ENCODE measurements around the gene GPR89B.
A peak's percentile ranks its signal among the peaks of the same experiment; 100 is the strongest.
"Not testable (repeated sequence)": the region's sequence is repeated elsewhere in the genome, so short reads cannot be mapped to it uniquely, and the experiment has no call there.

GPR89B gene

GRCh38 chr1:147928236-147929132 is at the start of gene GPR89B:
Gene GPR89B (plus strand): TSS chr1:147928420. CDS start chr1:147928537, 117 bp downstream.
- DNase-seq (ENCODE audit: low read depth), result peak; percentile 94

GRCh38 chr1:147879911-147880310 is 48.3 kb upstream of the GPR89B start:
- no peak for DNase-seq (ENCODE audit: low read depth)

- no peak for DNase-seq (ENCODE audit: low read depth)
Observed at GRCh38 chr1:147882535-147882934, 45.7 kb upstream of the GPR89B start.

- peak; percentile 50 for DNase-seq (ENCODE audit: low read depth)
Observed at GRCh38 chr1:147890177-147890790, 37.9 kb upstream of the GPR89B start.

GRCh38 chr1:147891088-147891487 is 37.1 kb upstream of the GPR89B start:
- no peak for DNase-seq (ENCODE audit: low read depth)

- no peak for DNase-seq (ENCODE audit: low read depth)
Observed at GRCh38 chr1:147892216-147892615, 36.0 kb upstream of the GPR89B start.

- no peak for DNase-seq (ENCODE audit: low read depth)
Observed at GRCh38 chr1:147892731-147893214, 35.4 kb upstream of the GPR89B start.

- no peak for DNase-seq (ENCODE audit: low read depth)
Observed at GRCh38 chr1:147895123-147895522, 33.1 kb upstream of the GPR89B start.

GRCh38 chr1:147897029-147897752 is 31.0 kb upstream of the GPR89B start:
- no peak for DNase-seq (ENCODE audit: low read depth)

GRCh38 chr1:147897789-147898188 is 30.4 kb upstream of the GPR89B start:
- no peak for DNase-seq (ENCODE audit: low read depth)

GRCh38 chr1:147902253-147902845 is 25.9 kb upstream of the GPR89B start, which contains the start of gene GJA8:
Gene GJA8 (plus strand): TSS chr1:147902795. CDS start chr1:147907956, 5,161 bp downstream.
- DNase-seq (ENCODE audit: low read depth), result no peak

GRCh38 chr1:147904726-147905125 is 23.5 kb upstream of the GPR89B start:
- no peak for DNase-seq (ENCODE audit: low read depth)

- no peak for DNase-seq (ENCODE audit: low read depth)
Observed at GRCh38 chr1:147907786-147908509, 20.3 kb upstream of the GPR89B start.

GRCh38 chr1:147912553-147912952 is 15.7 kb upstream of the GPR89B start:
- DNase-seq (ENCODE audit: low read depth), result no peak

- DNase-seq (ENCODE audit: low read depth), result no peak
Observed at GRCh38 chr1:147913362-147913942, 14.8 kb upstream of the GPR89B start.

- DNase-seq (ENCODE audit: low read depth), result no peak
Observed at GRCh38 chr1:147919896-147920295, 8.3 kb upstream of the GPR89B start.

- no peak for DNase-seq (ENCODE audit: low read depth)
Observed at GRCh38 chr1:147924813-147925212, 3.4 kb upstream of the GPR89B start.

- not testable (repeated sequence) for DNase-seq (ENCODE audit: low read depth)
Observed at GRCh38 chr1:147927215-147927614, 1.0 kb upstream of the GPR89B start.

GRCh38 chr1:147927689-147928088 is 531 bp upstream of the GPR89B start:
- DNase-seq (ENCODE audit: low read depth), result not testable (repeated sequence)

- not testable (repeated sequence) for DNase-seq (ENCODE audit: low read depth)
Observed at GRCh38 chr1:147931137-147931536, 2.9 kb downstream of the GPR89B start.

- DNase-seq (ENCODE audit: low read depth), result not testable (repeated sequence)
Observed at GRCh38 chr1:147935296-147935695, 7.1 kb downstream of the GPR89B start.
